ENCODE data around the gene CXXC1.

DNA sequence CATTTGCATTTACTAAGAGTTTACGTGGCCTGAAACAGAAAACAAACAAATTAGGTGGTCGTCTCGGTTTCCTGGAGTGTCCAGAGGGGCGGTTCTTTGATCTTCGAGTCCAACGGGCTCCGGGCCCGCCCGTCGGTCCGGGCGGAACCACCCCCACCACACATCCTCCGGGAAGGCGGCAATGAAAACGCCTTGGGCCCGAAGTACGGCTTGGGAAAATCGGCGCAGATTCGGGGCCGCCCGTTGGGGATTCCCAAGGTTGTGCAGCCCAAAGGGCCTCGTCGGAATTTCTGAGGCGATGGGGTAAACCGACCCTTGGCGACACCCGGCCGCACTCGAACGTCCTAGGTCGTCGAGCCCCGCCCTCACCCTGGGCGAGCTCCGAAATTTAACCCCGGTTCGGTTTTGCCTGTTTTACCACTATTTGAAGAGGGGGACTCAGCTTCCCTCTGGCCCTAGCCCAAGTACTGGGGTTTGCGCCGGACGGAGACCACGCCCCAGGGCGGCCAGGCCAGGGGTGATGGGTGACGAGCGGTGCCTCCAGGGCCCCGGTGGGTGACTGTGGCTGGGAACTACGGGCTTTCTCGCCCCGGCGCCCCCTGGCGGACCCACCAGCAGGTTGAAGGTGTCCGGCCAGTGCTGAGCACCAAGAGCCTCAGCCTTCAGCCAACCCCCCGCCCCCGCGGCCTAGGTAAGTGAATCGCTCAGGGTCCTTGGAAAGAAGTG lies 19.3 kb downstream of the CXXC1 start:
- TF ChIP-seq CTCF (optimal IDR thresholded peaks at IDR 0.05 in 1 of 3, IDR thresholded peaks at IDR 0.05 in 1 of 3, conservative IDR thresholded peaks at IDR 0.05 in 1 of 3; ENCODE audit: extremely low read depth in 1 of 3, insufficient read depth in 2 of 3, low read length in 3 of 3) = peak; percentile 61 to 85 (median 74)
- no peak for TF ChIP-seq EZH2 (IDR thresholded peaks at IDR 0.05; ENCODE audit: low read length)

Measured in keratinocyte (primary cell).